Endodermal cell (in vitro differentiated cells): ENCODE measurements around the gene DHRS13. TPM values are rescaled to one million over a fixed set of nuclear protein-coding genes. Genes with fewer than 3 reads are reported as not detected.

ENCODE experiments used
- DNase-seq: peaks from one replicate; pipeline ENCODE4 v3.0.0-alpha.2; 2017
- H3K27ac ChIP-seq: 2 replicates; pipeline ENCODE4 v1.5.1; 2013; ENCODE audit warnings: mild to moderate bottlenecking, low read depth, low read length, moderate library complexity
- H3K27me3 ChIP-seq: 2 replicates; pipeline ENCODE4 v1.6.1; 2013; ENCODE audit warnings: mild to moderate bottlenecking, low read length, moderate library complexity; ENCODE audit not compliant: insufficient read depth, control insufficient read depth, poor library complexity, severe bottlenecking
- H3K36me3 ChIP-seq: 2 replicates; pipeline ENCODE4 v1.7.0; 2013; ENCODE audit warnings: mild to moderate bottlenecking, low read length, moderate library complexity; ENCODE audit not compliant: control insufficient read depth, insufficient read depth
- H3K4me1 ChIP-seq: one replicate; pipeline ENCODE4 v1.7.0; 2013; ENCODE audit warnings: low read length; ENCODE audit not compliant: control insufficient read depth, insufficient read depth
- H3K4me3 ChIP-seq: 2 replicates; pipeline ENCODE4 v1.5.1; 2013; ENCODE audit warnings: mild to moderate bottlenecking, low read length, moderate library complexity
- H3K9ac ChIP-seq: 2 replicates; pipeline ENCODE4 v1.6.1; 2013; ENCODE audit warnings: mild to moderate bottlenecking, low read length, moderate library complexity; ENCODE audit not compliant: poor library complexity, severe bottlenecking; ENCODE audit errors: extremely low read depth
- H3K9me3 ChIP-seq: 2 replicates; pipeline ENCODE4 v1.6.1; 2013; ENCODE audit warnings: mild to moderate bottlenecking, low read length, moderate library complexity; ENCODE audit not compliant: control insufficient read depth
- H3K27ac Mint-ChIP-seq: 2 replicates; pipeline ENCODE4 v1.8.0; 2020; ENCODE audit warnings: mixed read lengths
- H3K27me3 Mint-ChIP-seq: 2 replicates; pipeline ENCODE4 v1.8.0; 2021; ENCODE audit warnings: mild to moderate bottlenecking, mixed read lengths; ENCODE audit not compliant: insufficient read depth
- H3K36me3 Mint-ChIP-seq: 2 replicates; pipeline ENCODE4 v1.8.0; 2020; ENCODE audit warnings: low read depth, mixed read lengths
- H3K4me1 Mint-ChIP-seq: 2 replicates; pipeline ENCODE4 v1.8.0; 2020; ENCODE audit warnings: mixed read lengths
- H3K4me3 Mint-ChIP-seq: 2 replicates; pipeline ENCODE4 v1.8.0; 2020; ENCODE audit warnings: mild to moderate bottlenecking, moderate library complexity, mixed read lengths
- H3K9me3 Mint-ChIP-seq: 2 replicates; pipeline ENCODE4 v1.8.0; 2020; ENCODE audit warnings: mild to moderate bottlenecking, mixed read lengths
- WGBS, 2 experiments: methylation state at CpG; one replicate each; pipeline versions ENCODE4 v1.1.5 to v1.1.7; 2013; ENCODE audit warnings: missing lambda C conversion rate in 2 of 2, mixed read lengths in 1 of 2; ENCODE audit not compliant: insufficient coverage in 1 of 2, insufficient read length in 1 of 2; 5-methylcytosine and 5-hydroxymethylcytosine counted together
- total RNA-seq, 2 donors: library from RNA; stranded (reverse); fragmentation: NEBNext Ultra II Directional in 1 of 2; extraction: Animal tissue kit (Norgen Biotek cat#: 25700) in 1 of 2; gene quantifications; 2 replicates in 1 of 2; 3 replicates in 1 of 2; pipeline ENCODE4 v1.2.1, GENCODE V29; 2021
- TF ChIP-seq, protein P1 (sequence below): fragments of 200-600 bp; sonication (generic); conservative IDR thresholded peaks from 2 replicates; pipeline ENCODE4 v1.5.0; 2021; ENCODE audit warnings: antibody characterized with exemption, mild to moderate bottlenecking

DHRS13 gene
- total RNA-seq, 2 donors from 2014 or later: 19.1 to 24.8 TPM

DNA sequence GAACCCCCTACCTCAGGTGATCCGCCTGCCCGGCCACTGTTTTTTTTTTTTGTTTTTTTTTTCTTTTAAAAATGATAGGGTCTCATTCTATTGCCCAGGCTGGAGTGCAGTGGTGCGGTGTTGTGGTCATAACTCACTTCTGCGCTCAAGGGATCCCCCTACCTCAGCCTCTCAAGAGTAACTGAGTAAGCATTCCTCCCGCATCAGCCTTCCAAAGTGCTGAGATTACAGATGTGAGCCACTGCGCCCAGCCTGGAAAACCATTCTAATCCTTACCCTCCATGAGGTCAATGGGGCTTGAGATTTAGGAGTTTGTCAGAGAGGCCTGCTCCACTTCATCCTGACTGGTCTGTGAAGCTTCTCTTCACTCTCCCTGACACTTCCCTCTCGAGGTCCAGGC lies 35.6 kb downstream of the DHRS13 start:
- no peak overlapping the region for H3K4me3 Mint-ChIP-seq
- TF ChIP-seq, protein P1, sequence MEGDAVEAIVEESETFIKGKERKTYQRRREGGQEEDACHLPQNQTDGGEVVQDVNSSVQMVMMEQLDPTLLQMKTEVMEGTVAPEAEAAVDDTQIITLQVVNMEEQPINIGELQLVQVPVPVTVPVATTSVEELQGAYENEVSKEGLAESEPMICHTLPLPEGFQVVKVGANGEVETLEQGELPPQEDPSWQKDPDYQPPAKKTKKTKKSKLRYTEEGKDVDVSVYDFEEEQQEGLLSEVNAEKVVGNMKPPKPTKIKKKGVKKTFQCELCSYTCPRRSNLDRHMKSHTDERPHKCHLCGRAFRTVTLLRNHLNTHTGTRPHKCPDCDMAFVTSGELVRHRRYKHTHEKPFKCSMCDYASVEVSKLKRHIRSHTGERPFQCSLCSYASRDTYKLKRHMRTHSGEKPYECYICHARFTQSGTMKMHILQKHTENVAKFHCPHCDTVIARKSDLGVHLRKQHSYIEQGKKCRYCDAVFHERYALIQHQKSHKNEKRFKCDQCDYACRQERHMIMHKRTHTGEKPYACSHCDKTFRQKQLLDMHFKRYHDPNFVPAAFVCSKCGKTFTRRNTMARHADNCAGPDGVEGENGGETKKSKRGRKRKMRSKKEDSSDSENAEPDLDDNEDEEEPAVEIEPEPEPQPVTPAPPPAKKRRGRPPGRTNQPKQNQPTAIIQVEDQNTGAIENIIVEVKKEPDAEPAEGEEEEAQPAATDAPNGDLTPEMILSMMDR: no peak
- no peak for DNase-seq
- no peak overlapping the region for H3K27ac ChIP-seq
- no peaks in the 10 kb centered on the region for H3K9me3 ChIP-seq
- no peak overlapping the region for H3K9ac ChIP-seq
- H3K4me1 ChIP-seq: no peaks in the 10 kb centered on the region
- H3K4me1 Mint-ChIP-seq: peaks cover 18% of the 10 kb centered on the region
- peaks cover 2% of the 10 kb centered on the region for H3K36me3 Mint-ChIP-seq
- no peaks in the 10 kb centered on the region for H3K27me3 ChIP-seq
- peaks cover 2% of the 10 kb centered on the region for H3K27me3 Mint-ChIP-seq
- 93 to 99% methylated on average over 6 to 7 of the region's 7 CpGs for WGBS, 2 experiments
- no peaks in the 10 kb centered on the region for H3K9me3 Mint-ChIP-seq
- H3K36me3 ChIP-seq: no peaks in the 10 kb centered on the region
- H3K27ac Mint-ChIP-seq: no peak overlapping the region
- no peak overlapping the region for H3K4me3 ChIP-seq

DNA sequence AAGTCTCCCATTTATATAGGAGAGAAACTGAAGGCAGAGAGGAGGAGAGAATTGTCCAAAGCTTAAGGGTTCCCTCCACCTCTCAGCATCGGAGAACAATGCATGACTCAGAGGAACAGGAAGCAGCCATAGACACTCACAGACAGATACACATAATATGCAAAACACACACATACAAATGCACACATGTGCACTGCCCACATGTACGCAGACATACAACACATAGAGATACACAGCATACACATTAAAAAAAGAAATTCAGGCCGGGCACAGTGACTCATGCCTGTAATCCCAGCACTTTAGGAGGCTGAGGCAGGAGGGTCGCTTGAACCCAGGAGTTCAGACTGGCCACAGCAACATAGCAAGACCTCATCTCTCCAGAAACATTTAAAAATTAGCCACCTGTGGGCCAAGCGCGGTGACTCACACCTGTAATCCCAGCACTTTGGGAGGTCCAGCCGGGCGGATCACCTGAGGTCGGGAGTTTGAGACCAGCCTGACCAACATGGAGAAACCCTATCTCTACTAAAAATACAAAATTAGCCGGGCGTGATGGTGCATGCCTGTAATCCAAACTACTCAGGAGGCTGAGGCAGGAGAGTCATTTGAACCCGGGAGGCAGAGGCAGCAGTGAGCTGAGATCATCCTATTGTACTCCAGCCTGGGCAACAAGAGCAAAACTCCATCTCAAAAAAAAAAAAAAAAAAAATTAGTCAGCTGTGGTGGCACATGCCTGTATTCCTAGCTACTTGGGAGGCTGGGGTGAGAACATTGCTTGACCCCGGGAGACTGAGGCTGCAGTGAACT lies 36.7 kb downstream of the DHRS13 start:
- Histone ChIP-seq H3K9ac (no peak overlapping the region), H3K9me3 (no peaks in the 10 kb centered on the region), H3K36me3 (no peaks in the 10 kb centered on the region), H3K27me3 (no peaks in the 10 kb centered on the region), H3K4me3 (no peak overlapping the region), H3K4me1 (no peaks in the 10 kb centered on the region), H3K27ac (no peak overlapping the region)
- Mint-ChIP-seq H3K36me3 (peaks cover 7% of the 10 kb centered on the region), H3K27me3 (peaks cover 2% of the 10 kb centered on the region), H3K4me3 (no peak overlapping the region), H3K27ac (peak overlapping the region; percentile 16), H3K4me1 (peaks cover 13% of the 10 kb centered on the region), H3K9me3 (no peaks in the 10 kb centered on the region)
- TF ChIP-seq, protein P1: no peak
- no peak for DNase-seq
- 91 to 93% methylated on average over 11 to 13 of the region's 13 CpGs for WGBS, 2 experiments

DNA sequence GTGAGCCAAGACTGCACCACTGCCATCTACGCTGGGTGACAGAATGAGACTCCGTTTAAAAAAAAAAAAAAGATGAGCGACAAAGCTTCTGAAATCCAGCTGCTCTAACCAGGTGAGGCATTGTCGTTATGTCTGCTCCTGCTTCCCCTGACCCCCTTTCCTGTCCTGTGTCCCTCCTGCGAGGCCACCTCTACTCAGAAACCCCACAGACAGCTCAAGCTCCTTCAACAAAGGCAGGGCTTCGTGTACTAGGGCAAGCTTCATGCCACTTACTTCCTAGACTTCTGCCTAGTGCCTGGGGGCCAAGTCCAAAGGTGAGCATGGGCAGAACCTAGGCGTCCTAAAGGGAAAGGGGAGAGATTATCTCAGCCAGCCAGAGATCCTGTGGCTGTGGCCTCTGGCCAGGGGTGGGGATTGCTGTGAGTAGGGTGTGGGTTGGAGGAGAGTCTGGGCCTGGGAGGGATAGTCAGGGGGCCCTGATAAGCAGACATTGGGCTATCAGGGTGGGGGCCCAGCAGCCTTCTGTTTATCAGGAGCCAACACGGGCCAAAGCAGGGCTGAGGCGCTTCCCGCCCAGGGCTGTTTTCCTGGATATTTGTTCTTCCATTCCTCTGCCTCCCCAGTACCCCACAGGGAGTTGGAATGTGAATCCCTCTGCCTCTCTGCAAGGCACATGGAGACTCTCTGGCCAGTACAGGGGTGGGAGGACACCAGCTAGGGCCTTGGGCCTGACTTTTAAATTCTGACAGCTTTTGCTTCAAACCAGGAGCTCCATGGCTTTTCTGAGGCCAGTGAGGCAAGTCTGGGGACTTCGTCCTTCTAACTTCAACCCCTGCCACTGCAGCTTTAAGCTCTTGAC lies 37.7 kb downstream of the DHRS13 start:
- no peak overlapping the region for H3K4me3 Mint-ChIP-seq
- no peak for DNase-seq
- H3K9me3 Mint-ChIP-seq: no peaks in the 10 kb centered on the region
- no peak overlapping the region for H3K9ac ChIP-seq
- H3K36me3 ChIP-seq: peaks cover 5% of the 10 kb centered on the region
- no peaks in the 10 kb centered on the region for H3K4me1 ChIP-seq
- H3K27ac Mint-ChIP-seq: peak overlapping the region; percentile 58
- H3K9me3 ChIP-seq: no peaks in the 10 kb centered on the region
- H3K27me3 Mint-ChIP-seq: peaks cover 2% of the 10 kb centered on the region
- H3K4me1 Mint-ChIP-seq: peaks cover 11% of the 10 kb centered on the region
- H3K4me3 ChIP-seq: no peak overlapping the region
- no peaks in the 10 kb centered on the region for H3K27me3 ChIP-seq
- TF ChIP-seq, protein P1: no peak
- peaks cover 13% of the 10 kb centered on the region for H3K36me3 Mint-ChIP-seq
- WGBS, 2 experiments: 84 to 85% methylated on average over 9 to 11 of the region's 11 CpGs
- no peak overlapping the region for H3K27ac ChIP-seq
